ENCODE measurements around the gene C11orf24.

Gene C11orf24

DNA sequence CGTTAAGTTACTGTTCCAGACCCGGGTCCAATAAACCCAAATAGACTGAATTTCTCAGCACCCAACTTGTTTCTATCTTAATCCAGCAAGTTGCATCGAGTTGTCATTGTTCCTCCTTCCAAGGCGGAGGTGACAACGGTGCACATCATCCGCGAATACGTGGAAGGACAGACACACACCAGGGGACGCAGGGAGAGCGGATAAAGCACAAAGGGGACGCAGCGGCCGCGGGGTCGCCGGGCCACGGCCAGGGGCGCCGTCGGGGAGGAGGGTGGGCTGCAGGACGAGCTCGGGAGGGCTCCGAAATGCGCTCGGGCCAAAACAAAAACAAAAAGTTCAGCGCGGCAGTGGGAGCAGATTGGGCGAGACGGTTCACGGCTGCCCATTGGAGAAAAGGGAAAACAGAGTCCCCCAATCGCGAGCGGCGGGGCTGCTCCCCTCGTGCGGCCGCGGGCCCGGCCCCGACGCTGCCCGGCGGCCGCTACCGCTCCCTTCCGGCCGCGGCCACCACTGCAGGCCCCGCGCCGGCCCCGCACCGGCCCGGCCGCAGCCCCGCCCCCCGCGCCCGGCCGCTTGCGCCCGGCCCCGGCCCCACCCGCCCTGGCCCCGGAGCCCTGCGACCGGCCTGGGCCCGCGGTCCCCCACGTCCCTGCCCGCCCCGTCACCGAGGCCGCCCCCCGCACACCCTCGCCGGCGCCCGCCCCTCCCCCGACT is 59.2 kb downstream of the C11orf24 start:
- in situ Hi-C loops (cut with MboI; ENCODE audit: low sequenced_read_pairs): no loop called here

DNA sequence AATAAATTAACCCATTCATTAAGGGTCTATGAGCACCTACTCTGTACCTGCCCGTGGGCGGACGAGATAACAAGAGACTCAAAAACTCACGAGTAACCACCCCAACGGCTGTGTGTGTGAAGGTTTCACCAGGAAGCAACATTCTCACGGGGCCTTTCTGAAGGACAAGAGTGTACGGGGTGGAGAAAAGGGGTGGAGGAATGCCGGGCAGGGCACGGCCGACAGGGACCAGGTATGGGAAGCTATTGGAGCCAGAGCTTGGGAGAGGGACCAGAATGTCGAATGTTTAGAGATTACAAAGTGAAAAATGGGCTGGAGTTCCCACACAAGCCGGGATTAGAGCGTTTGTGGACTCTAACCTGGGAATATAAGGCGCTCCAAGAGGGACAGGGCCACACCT is 60.2 kb downstream of the C11orf24 start:
- in situ Hi-C loops (cut with MboI; ENCODE audit: low sequenced_read_pairs): no loop called here

Measured in HL-60/S4 treated with retinoic acid at 250 ng/mL for 4 days and 3 days (cell line).